HG03439 (cell line): ENCODE results near the gene NOSTRIN.
"Not testable (repeated sequence)": the region's sequence is repeated elsewhere in the genome, so short reads cannot be mapped to it uniquely, and the experiment has no call there.

ENCODE experiments used
- ATAC-seq: cut with Tn5 transposase; IDR thresholded peaks from one replicate; pipeline ENCODE4 v1.9.1; 2021; ENCODE audit warnings: mild to moderate bottlenecking, moderate library complexity; ENCODE audit not compliant: unreplicated experiment

Gene NOSTRIN

GRCh38 chr2:168787782-168788376, 14.6 kb upstream of the NOSTRIN start:
- ATAC-seq, result no peak

GRCh38 chr2:168789776-168790175, 12.7 kb upstream of the NOSTRIN start:
- ATAC-seq, result no peak

- ATAC-seq, result no peak
Measured at GRCh38 chr2:168790226-168790902, 12.1 kb upstream of the NOSTRIN start.

GRCh38 chr2:168791140-168791539, 11.3 kb upstream of the NOSTRIN start:
- ATAC-seq, result not testable (repeated sequence)

- ATAC-seq, result no peak
Measured at GRCh38 chr2:168793596-168793995, 8.8 kb upstream of the NOSTRIN start.

GRCh38 chr2:168794968-168795367, 7.5 kb upstream of the NOSTRIN start:
- ATAC-seq, result no peak

GRCh38 chr2:168796090-168796577, 6.3 kb upstream of the NOSTRIN start:
- no peak for ATAC-seq

- ATAC-seq, result no peak
Measured at GRCh38 chr2:168796583-168797285, 5.7 kb upstream of the NOSTRIN start.

- no peak for ATAC-seq
Measured at GRCh38 chr2:168797286-168797655, 5.2 kb upstream of the NOSTRIN start.

GRCh38 chr2:168798076-168798887, 4.2 kb upstream of the NOSTRIN start:
- ATAC-seq, result no peak

GRCh38 chr2:168798888-168799410, 3.5 kb upstream of the NOSTRIN start:
- ATAC-seq, result no peak

GRCh38 chr2:168801471-168801870, 966 bp upstream of the NOSTRIN start:
- no peak for ATAC-seq

- no peak for ATAC-seq
Measured at GRCh38 chr2:168802859-168803725, 655 bp downstream of the NOSTRIN start.

- no peak for ATAC-seq
Measured at GRCh38 chr2:168804214-168804613, 1.8 kb downstream of the NOSTRIN start.

GRCh38 chr2:168805615-168806014, 3.2 kb downstream of the NOSTRIN start:
- ATAC-seq, result no peak

GRCh38 chr2:168809537-168809936, 7.1 kb downstream of the NOSTRIN start:
- no peak for ATAC-seq

GRCh38 chr2:168810235-168810634, 7.8 kb downstream of the NOSTRIN start:
- no peak for ATAC-seq

- no peak for ATAC-seq
Measured at GRCh38 chr2:168811696-168812095, 9.3 kb downstream of the NOSTRIN start.

GRCh38 chr2:168814046-168814445, 11.6 kb downstream of the NOSTRIN start:
- ATAC-seq, result no peak
